ENCODE measurements around the gene OR6B2.

GRCh38 chr2:239991689-239992314 lies 38.4 kb downstream of the OR6B2 start:
- TF ChIP-seq CTCF (conservative IDR thresholded peaks at IDR 0.05; ENCODE audit: low read length), result peak; percentile 93
- no peak for TF ChIP-seq EZH2phosphoT487 (IDR thresholded peaks at IDR 0.05; ENCODE audit: borderline replicate concordance)
